K562 (cell line): Measurements from ENCODE around the gene UBA52. TPM values are rescaled to one million over a fixed set of nuclear protein-coding genes. Genes with fewer than 3 reads are reported as not detected.
A peak's percentile ranks its signal among the peaks of the same experiment; 100 is the strongest.

ENCODE experiments used
- NR4A1 ChIP-seq, 2 experiments: fragments of 250-450 bp in 1 of 2; fragments of 450-650 bp in 1 of 2; sonication (Bioruptor Pico) in 1 of 2; IDR thresholded peaks; 2 replicates each; pipeline versions ENCODE4 v1.4.0 to v1.6.1; 2016 to 2020; ENCODE audit warnings: mild to moderate bottlenecking in 2 of 2, missing compliant biosample characterization in 1 of 2, missing genetic modification characterization in 1 of 2, moderate library complexity in 1 of 2
- TSC22D4 ChIP-seq: fragments of 450-650 bp; IDR thresholded peaks from 2 replicates; pipeline ENCODE4 v1.6.1; 2016; ENCODE audit warnings: missing genetic modification characterization, missing biosample characterization, control low read depth
- polyA plus RNA-seq, 8 experiments: library from polyadenylated mRNA; depleted of rRNA in 4 of 8; stranded (reverse) in 5 of 8; unstranded in 3 of 8; fragments of >200 nt; fragmentation: Nextera tagmentation in 2 of 8; fragmentation: Illumina TruSeq in 1 of 8; extraction: Ambion mirVana in 2 of 8; extraction: Trizol in 1 of 8; gene quantifications; 2 replicates each; pipeline versions ENCODE4 v1.2.1 to v1.2.3, GENCODE V29; 2011 to 2014; ENCODE audit warnings: inconsistent platforms in 1 of 8, missing spikeins in 1 of 8
- total RNA-seq, 7 experiments: library from RNA; depleted of rRNA in 6 of 7; stranded (reverse); fragments of >200 nt in 6 of 7; fragmentation: Illumina TruSeq in 2 of 7; extraction: Trizol in 2 of 7; gene quantifications; 2 replicates each; pipeline versions ENCODE4 v1.2.1 to v1.2.3, GENCODE V29; 2011 to 2021; ENCODE audit warnings: low replicate concordance in 1 of 7
- TF ChIP-seq, protein P1 (sequence below): fragments of 200-600 bp; sonication (generic); IDR thresholded peaks from one replicate; pipeline ENCODE4 v1.6.1; 2012; ENCODE audit warnings: mild to moderate bottlenecking, low read depth, low read length, inconsistent platforms
- TF ChIP-seq, protein P2 (sequence below), 2 experiments: IDR thresholded peaks; 2 replicates each; pipeline ENCODE4 v1.6.1; 2011; ENCODE audit warnings: borderline replicate concordance in 1 of 2, control low read depth in 1 of 2, low read depth in 1 of 2, low read length in 1 of 2, mild to moderate bottlenecking in 1 of 2, mixed read lengths in 1 of 2, moderate library complexity in 1 of 2; ENCODE audit not compliant: insufficient read depth in 1 of 2, insufficient read length in 1 of 2, poor library complexity in 1 of 2, severe bottlenecking in 1 of 2; ENCODE audit errors: extremely low read depth in 1 of 2
- TF ChIP-seq, protein P3 (sequence below): fragments of 250-450 bp; sonication (Bioruptor Pico); IDR thresholded peaks from 2 replicates; pipeline ENCODE4 v1.4.0; 2020

UBA52 gene
- total and polyA plus RNA-seq, 9 of the 15 experiments (the other 6 are each of a cell fraction or from before 2014, with no cell fraction given): 1,110 to 2,751 (median 1,733) TPM

DNA sequence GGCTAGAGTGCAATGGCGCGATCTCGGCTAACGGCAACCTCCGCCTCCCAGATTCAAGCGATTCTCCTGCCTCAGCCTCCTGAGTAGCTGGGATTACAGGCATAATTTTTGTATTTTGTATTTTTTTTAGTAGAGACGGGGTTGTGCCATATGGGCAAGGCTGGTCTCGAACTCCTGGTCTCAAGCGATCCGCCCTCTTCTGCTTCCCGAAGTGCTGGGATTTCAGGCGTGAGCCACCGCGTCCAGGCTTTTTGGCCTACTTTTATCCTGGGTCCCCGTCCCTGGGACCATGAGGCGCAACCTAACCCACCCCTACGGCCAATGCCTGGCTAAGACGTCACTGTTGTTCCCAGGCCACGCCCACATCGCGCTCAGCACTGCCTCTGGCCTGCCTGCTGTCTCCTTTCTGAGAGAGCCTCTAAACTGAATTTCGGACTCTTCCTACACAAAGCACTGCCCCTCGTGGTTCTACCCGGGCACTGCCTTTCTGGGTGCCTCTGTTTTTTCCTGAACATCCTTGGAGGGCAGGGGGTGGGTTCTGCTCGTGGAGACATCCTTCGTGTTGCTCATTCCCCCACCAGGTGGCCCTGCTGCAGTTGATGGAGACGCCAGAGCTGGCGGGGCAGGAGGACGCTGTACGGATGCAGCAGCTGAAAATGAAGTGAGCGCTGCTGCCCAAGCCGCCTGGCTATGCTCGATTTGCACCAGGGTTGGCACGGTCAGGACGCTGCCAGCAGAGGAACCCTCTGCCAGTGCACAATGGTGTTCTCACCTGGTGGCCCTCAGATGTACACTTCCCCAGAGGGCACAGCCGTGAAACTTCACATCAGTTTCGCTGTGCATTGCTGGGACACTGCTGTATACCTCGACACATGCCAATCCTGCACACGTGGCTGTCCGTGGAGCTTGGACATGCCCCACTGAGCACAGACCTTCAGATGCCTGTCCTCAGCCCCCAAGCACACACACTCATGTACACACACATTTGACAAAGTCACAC lies 18.9 kb downstream of the UBA52 start (continued):
- TF ChIP-seq, protein P1, sequence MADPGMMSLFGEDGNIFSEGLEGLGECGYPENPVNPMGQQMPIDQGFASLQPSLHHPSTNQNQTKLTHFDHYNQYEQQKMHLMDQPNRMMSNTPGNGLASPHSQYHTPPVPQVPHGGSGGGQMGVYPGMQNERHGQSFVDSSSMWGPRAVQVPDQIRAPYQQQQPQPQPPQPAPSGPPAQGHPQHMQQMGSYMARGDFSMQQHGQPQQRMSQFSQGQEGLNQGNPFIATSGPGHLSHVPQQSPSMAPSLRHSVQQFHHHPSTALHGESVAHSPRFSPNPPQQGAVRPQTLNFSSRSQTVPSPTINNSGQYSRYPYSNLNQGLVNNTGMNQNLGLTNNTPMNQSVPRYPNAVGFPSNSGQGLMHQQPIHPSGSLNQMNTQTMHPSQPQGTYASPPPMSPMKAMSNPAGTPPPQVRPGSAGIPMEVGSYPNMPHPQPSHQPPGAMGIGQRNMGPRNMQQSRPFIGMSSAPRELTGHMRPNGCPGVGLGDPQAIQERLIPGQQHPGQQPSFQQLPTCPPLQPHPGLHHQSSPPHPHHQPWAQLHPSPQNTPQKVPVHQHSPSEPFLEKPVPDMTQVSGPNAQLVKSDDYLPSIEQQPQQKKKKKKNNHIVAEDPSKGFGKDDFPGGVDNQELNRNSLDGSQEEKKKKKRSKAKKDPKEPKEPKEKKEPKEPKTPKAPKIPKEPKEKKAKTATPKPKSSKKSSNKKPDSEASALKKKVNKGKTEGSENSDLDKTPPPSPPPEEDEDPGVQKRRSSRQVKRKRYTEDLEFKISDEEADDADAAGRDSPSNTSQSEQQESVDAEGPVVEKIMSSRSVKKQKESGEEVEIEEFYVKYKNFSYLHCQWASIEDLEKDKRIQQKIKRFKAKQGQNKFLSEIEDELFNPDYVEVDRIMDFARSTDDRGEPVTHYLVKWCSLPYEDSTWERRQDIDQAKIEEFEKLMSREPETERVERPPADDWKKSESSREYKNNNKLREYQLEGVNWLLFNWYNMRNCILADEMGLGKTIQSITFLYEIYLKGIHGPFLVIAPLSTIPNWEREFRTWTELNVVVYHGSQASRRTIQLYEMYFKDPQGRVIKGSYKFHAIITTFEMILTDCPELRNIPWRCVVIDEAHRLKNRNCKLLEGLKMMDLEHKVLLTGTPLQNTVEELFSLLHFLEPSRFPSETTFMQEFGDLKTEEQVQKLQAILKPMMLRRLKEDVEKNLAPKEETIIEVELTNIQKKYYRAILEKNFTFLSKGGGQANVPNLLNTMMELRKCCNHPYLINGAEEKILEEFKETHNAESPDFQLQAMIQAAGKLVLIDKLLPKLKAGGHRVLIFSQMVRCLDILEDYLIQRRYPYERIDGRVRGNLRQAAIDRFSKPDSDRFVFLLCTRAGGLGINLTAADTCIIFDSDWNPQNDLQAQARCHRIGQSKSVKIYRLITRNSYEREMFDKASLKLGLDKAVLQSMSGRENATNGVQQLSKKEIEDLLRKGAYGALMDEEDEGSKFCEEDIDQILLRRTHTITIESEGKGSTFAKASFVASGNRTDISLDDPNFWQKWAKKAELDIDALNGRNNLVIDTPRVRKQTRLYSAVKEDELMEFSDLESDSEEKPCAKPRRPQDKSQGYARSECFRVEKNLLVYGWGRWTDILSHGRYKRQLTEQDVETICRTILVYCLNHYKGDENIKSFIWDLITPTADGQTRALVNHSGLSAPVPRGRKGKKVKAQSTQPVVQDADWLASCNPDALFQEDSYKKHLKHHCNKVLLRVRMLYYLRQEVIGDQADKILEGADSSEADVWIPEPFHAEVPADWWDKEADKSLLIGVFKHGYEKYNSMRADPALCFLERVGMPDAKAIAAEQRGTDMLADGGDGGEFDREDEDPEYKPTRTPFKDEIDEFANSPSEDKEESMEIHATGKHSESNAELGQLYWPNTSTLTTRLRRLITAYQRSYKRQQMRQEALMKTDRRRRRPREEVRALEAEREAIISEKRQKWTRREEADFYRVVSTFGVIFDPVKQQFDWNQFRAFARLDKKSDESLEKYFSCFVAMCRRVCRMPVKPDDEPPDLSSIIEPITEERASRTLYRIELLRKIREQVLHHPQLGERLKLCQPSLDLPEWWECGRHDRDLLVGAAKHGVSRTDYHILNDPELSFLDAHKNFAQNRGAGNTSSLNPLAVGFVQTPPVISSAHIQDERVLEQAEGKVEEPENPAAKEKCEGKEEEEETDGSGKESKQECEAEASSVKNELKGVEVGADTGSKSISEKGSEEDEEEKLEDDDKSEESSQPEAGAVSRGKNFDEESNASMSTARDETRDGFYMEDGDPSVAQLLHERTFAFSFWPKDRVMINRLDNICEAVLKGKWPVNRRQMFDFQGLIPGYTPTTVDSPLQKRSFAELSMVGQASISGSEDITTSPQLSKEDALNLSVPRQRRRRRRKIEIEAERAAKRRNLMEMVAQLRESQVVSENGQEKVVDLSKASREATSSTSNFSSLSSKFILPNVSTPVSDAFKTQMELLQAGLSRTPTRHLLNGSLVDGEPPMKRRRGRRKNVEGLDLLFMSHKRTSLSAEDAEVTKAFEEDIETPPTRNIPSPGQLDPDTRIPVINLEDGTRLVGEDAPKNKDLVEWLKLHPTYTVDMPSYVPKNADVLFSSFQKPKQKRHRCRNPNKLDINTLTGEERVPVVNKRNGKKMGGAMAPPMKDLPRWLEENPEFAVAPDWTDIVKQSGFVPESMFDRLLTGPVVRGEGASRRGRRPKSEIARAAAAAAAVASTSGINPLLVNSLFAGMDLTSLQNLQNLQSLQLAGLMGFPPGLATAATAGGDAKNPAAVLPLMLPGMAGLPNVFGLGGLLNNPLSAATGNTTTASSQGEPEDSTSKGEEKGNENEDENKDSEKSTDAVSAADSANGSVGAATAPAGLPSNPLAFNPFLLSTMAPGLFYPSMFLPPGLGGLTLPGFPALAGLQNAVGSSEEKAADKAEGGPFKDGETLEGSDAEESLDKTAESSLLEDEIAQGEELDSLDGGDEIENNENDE: no peak
- no peak for TF ChIP-seq NR4A1 (CRISPR knock-in tag; IDR thresholded peaks at IDR 0.05)
- TF ChIP-seq NR4A1 (tag; IDR thresholded peaks at IDR 0.05): no peak
- no peak for TF ChIP-seq TSC22D4
- TF ChIP-seq, protein P2, sequence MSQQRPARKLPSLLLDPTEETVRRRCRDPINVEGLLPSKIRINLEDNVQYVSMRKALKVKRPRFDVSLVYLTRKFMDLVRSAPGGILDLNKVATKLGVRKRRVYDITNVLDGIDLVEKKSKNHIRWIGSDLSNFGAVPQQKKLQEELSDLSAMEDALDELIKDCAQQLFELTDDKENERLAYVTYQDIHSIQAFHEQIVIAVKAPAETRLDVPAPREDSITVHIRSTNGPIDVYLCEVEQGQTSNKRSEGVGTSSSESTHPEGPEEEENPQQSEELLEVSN (IDR thresholded peaks at IDR 0.05; ENCODE audit: borderline replicate concordance in 1 of 2, extremely low read depth in 1 of 2, insufficient read depth in 1 of 2, insufficient read length in 1 of 2, low read depth in 1 of 2, low read length in 1 of 2, poor library complexity in 1 of 2, severe bottlenecking in 1 of 2): peak in 1 of 2 experiments; percentile 54
- TF ChIP-seq, protein P3, sequence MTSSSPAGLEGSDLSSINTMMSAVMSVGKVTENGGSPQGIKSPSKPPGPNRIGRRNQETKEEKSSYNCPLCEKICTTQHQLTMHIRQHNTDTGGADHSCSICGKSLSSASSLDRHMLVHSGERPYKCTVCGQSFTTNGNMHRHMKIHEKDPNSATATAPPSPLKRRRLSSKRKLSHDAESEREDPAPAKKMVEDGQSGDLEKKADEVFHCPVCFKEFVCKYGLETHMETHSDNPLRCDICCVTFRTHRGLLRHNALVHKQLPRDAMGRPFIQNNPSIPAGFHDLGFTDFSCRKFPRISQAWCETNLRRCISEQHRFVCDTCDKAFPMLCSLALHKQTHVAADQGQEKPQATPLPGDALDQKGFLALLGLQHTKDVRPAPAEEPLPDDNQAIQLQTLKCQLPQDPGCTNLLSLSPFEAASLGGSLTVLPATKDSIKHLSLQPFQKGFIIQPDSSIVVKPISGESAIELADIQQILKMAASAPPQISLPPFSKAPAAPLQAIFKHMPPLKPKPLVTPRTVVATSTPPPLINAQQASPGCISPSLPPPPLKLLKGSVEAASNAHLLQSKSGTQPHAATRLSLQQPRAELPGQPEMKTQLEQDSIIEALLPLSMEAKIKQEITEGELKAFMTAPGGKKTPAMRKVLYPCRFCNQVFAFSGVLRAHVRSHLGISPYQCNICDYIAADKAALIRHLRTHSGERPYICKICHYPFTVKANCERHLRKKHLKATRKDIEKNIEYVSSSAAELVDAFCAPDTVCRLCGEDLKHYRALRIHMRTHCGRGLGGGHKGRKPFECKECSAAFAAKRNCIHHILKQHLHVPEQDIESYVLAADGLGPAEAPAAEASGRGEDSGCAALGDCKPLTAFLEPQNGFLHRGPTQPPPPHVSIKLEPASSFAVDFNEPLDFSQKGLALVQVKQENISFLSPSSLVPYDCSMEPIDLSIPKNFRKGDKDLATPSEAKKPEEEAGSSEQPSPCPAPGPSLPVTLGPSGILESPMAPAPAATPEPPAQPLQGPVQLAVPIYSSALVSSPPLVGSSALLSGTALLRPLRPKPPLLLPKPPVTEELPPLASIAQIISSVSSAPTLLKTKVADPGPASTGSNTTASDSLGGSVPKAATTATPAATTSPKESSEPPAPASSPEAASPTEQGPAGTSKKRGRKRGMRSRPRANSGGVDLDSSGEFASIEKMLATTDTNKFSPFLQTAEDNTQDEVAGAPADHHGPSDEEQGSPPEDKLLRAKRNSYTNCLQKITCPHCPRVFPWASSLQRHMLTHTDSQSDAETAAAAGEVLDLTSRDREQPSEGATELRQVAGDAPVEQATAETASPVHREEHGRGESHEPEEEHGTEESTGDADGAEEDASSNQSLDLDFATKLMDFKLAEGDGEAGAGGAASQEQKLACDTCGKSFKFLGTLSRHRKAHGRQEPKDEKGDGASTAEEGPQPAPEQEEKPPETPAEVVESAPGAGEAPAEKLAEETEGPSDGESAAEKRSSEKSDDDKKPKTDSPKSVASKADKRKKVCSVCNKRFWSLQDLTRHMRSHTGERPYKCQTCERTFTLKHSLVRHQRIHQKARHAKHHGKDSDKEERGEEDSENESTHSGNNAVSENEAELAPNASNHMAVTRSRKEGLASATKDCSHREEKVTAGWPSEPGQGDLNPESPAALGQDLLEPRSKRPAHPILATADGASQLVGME (CRISPR knock-in tag): 0 out of 2 replicates have a peak, but pooled peaks have one; percentile 19
